GM23338 (cell line): Measurements from ENCODE around the gene RFC2.

Experiments used
- CREB1 ChIP-seq: fragments of 250-450 bp; sonication (Bioruptor Pico); IDR thresholded peaks from 2 replicates; pipeline ENCODE4 v1.5.0; 2020; ENCODE audit warnings: low read depth, mild to moderate bottlenecking, moderate library complexity
- EZH2phosphoT487 ChIP-seq: fragments of 200-600 bp; sonication (generic); IDR thresholded peaks from one replicate; pipeline ENCODE4 v1.8.1; 2018; ENCODE audit warnings: antibody characterized with exemption; ENCODE audit not compliant: unreplicated experiment
- ZNF114 ChIP-seq: fragments of 250-450 bp; sonication (Bioruptor Pico); IDR thresholded peaks from 2 replicates; pipeline ENCODE4 v1.5.0; 2020; ENCODE audit warnings: mild to moderate bottlenecking, moderate library complexity
- TF ChIP-seq, protein P1 (sequence below), 2 experiments: fragments of 200-600 bp in 1 of 2; sonication (generic) in 1 of 2; conservative IDR thresholded peaks; 2 replicates each; pipeline versions ENCODE4 v1.5.1 to v1.6.1; 2016 to 2017; ENCODE audit warnings: antibody characterized with exemption in 2 of 2, low read depth in 2 of 2, mild to moderate bottlenecking in 2 of 2, moderate library complexity in 1 of 2

DNA sequence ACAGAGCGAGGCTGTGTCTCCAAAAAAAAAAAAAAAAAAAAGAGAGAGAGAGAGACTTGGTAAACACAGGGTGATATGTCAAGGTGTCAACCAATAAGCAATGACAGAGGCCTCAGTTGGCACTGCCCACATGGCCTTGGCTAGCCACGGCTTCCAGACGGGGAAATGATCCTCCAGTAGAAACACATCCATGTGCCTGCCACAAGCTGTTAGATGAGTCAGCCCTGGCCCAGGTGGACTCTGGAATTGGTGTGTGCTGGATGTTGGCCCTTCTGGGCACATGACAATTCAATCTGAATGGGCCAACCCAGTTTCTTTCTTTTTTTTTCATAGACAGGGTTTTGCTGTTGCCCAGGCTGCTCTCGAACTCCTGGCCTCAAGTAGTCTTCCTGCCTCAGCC is 13.7 kb downstream of the RFC2 start:
- TF ChIP-seq, protein P1, sequence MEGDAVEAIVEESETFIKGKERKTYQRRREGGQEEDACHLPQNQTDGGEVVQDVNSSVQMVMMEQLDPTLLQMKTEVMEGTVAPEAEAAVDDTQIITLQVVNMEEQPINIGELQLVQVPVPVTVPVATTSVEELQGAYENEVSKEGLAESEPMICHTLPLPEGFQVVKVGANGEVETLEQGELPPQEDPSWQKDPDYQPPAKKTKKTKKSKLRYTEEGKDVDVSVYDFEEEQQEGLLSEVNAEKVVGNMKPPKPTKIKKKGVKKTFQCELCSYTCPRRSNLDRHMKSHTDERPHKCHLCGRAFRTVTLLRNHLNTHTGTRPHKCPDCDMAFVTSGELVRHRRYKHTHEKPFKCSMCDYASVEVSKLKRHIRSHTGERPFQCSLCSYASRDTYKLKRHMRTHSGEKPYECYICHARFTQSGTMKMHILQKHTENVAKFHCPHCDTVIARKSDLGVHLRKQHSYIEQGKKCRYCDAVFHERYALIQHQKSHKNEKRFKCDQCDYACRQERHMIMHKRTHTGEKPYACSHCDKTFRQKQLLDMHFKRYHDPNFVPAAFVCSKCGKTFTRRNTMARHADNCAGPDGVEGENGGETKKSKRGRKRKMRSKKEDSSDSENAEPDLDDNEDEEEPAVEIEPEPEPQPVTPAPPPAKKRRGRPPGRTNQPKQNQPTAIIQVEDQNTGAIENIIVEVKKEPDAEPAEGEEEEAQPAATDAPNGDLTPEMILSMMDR (conservative IDR thresholded peaks at IDR 0.05; ENCODE audit: low read depth in 2 of 2): no peak
- TF ChIP-seq CREB1 (CRISPR knock-in tag) (no peak), EZH2phosphoT487 (no peak), ZNF114 (CRISPR knock-in tag) (no peak)
